Neuronal stem cell (in vitro differentiated cells): Measurements from ENCODE around the gene FAM161B. TPM values are rescaled to one million over a fixed set of nuclear protein-coding genes. Genes with fewer than 3 reads are reported as not detected.

Experiments used
- small RNA-seq: library from polyadenylated mRNA; stranded (forward); fragments of <200 nt; extraction: miRNeasy Mini kit (QIAGEN cat#:217004); gene quantifications from one replicate; pipeline ENCODE3, GENCODE V24; 2013; ENCODE audit not compliant: insufficient read depth

FAM161B gene

Small RNAs within 50 kb of the gene (small RNA-seq; reads per million reads assigned to genes)
- gene RF00019 = not detected
